ENCODE results near the gene TGM3.
"Not testable (repeated sequence)": the region's sequence is repeated elsewhere in the genome, so short reads cannot be mapped to it uniquely, and the experiment has no call there.

TGM3 gene

GRCh38 chr20:2295886-2296515 is at the start of gene TGM3:
TGM3 (plus strand) TSS chr20:2296001; CDS start chr20:2296064, 63 bp downstream.
- peak; percentile 53 for DNase-seq

- no peak for DNase-seq
These were observed 49.7 kb upstream of the TGM3 start for GRCh38 chr20:2246069-2246491.

- no peak for DNase-seq
These were observed 47.0 kb upstream of the TGM3 start for GRCh38 chr20:2248837-2249236.

GRCh38 chr20:2249935-2250334 is 45.9 kb upstream of the TGM3 start:
- no peak for DNase-seq

- no peak for DNase-seq
These were observed 43.3 kb upstream of the TGM3 start for GRCh38 chr20:2252419-2252997.

- DNase-seq = no peak
These were observed 42.5 kb upstream of the TGM3 start for GRCh38 chr20:2253256-2253655.

GRCh38 chr20:2254333-2254732 is 41.5 kb upstream of the TGM3 start:
- DNase-seq = no peak

GRCh38 chr20:2255926-2256531 is 39.8 kb upstream of the TGM3 start:
- no peak for DNase-seq

- DNase-seq = no peak
These were observed 36.1 kb upstream of the TGM3 start for GRCh38 chr20:2259731-2260130.

GRCh38 chr20:2260250-2260649 is 35.6 kb upstream of the TGM3 start:
- DNase-seq = no peak

GRCh38 chr20:2261046-2261485 is 34.7 kb upstream of the TGM3 start:
- no peak for DNase-seq

GRCh38 chr20:2261629-2262028 is 34.2 kb upstream of the TGM3 start:
- no peak for DNase-seq

- DNase-seq = no peak
These were observed 31.7 kb upstream of the TGM3 start for GRCh38 chr20:2264118-2264517.

GRCh38 chr20:2264621-2265374 is 31.0 kb upstream of the TGM3 start:
- DNase-seq = not testable (repeated sequence)

- no peak for DNase-seq
These were observed 22.0 kb upstream of the TGM3 start for GRCh38 chr20:2273634-2274302.

- no peak for DNase-seq
These were observed 19.8 kb upstream of the TGM3 start for GRCh38 chr20:2276015-2276414.

- DNase-seq = no peak
These were observed 16.5 kb upstream of the TGM3 start for GRCh38 chr20:2279253-2279779.

- no peak for DNase-seq
These were observed 15.7 kb upstream of the TGM3 start for GRCh38 chr20:2280082-2280481.

GRCh38 chr20:2281563-2281962 is 14.2 kb upstream of the TGM3 start:
- no peak for DNase-seq

GRCh38 chr20:2282181-2282580 is 13.6 kb upstream of the TGM3 start:
- DNase-seq = no peak

GRCh38 chr20:2283706-2284423 is 11.9 kb upstream of the TGM3 start:
- DNase-seq = no peak

- no peak for DNase-seq
These were observed 10.6 kb upstream of the TGM3 start for GRCh38 chr20:2285193-2285592.

Data from activated effector memory CD4-positive, alpha-beta T cell treated with anti-CD3 and anti-CD28 coated beads, Interleukin-2, amount 50 U/mL, for 16 hours (primary cell).